Measurements from ENCODE around the gene TMPRSS3.

TMPRSS3 gene

GRCh38 chr21:42330380-42331371 is 65.2 kb downstream of the TMPRSS3 start:
- DNase-seq = no peak

GRCh38 chr21:42324896-42325295 is 71.0 kb downstream of the TMPRSS3 start:
- DNase-seq = no peak

Data from T-helper 9 cell (primary cell).